GM12878 (cell line): ENCODE data around the gene PARP16.

Experiments
- CBFB ChIP-seq: IDR thresholded peaks from 2 replicates; pipeline ENCODE4 v1.6.1; 2016; ENCODE audit warnings: antibody characterized with exemption, low read depth
- CEBPB ChIP-seq, 2 experiments: fragments of 150-350 bp in 1 of 2; IDR thresholded peaks; 2 replicates each; pipeline ENCODE4 v1.6.1; 2012 to 2014; ENCODE audit warnings: low read depth in 2 of 2, low read length in 2 of 2, borderline replicate concordance in 1 of 2, inconsistent platforms in 1 of 2
- RELA ChIP-seq: fragments of 450-650 bp; IDR thresholded peaks from 2 replicates; pipeline ENCODE4 v1.8.0; 2014; ENCODE audit warnings: borderline replicate concordance; ENCODE audit not compliant: partially characterized antibody
- TF ChIP-seq, protein P1 (sequence below), 3 experiments: IDR thresholded peaks in 2 of 3; conservative IDR thresholded peaks in 1 of 3; 2 replicates each; pipeline ENCODE4 v1.5.1; 2011; ENCODE audit warnings: low read depth in 3 of 3, low read length in 3 of 3, mild to moderate bottlenecking in 3 of 3, control low read depth in 2 of 3, moderate library complexity in 2 of 3, inconsistent platforms in 1 of 3, mixed read lengths in 1 of 3; ENCODE audit not compliant: control insufficient read depth in 2 of 3, insufficient read depth in 1 of 3; ENCODE audit errors: extremely low read depth in 1 of 3
- TF ChIP-seq, protein P2 (sequence below): fragments of 450-650 bp; formaldehyde crosslinking; IDR thresholded peaks from 2 replicates; pipeline ENCODE4 v1.5.0; 2022; ENCODE audit warnings: mild to moderate bottlenecking, missing genetic modification characterization
- TF ChIP-seq, protein P3 (sequence below): IDR thresholded peaks from 2 replicates; pipeline ENCODE4 v1.6.1; 2011; ENCODE audit warnings: borderline replicate concordance, low read depth, mild to moderate bottlenecking, moderate library complexity, mixed read lengths, low read length; ENCODE audit not compliant: insufficient read depth; ENCODE audit errors: extremely low read length

DNA sequence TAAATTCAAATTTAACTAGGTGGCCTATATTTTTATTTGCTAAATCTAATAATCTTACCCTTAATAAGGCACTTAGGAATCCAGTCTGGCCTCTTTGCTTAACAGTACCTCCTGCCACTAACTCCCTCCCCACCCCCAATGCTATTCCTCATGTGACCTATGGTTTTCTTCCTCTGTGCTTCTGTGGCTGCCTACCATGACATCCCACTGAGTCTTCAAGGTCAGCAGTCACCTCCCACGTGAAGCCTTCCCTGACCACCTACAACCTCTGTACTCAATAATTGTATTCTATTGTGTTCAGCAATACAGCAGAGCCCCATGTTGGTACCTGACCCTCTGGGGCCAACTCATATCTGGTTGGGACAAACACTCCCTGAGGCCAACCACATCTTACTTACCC lies 9.7 kb downstream of the PARP16 start:
- TF ChIP-seq, protein P1, sequence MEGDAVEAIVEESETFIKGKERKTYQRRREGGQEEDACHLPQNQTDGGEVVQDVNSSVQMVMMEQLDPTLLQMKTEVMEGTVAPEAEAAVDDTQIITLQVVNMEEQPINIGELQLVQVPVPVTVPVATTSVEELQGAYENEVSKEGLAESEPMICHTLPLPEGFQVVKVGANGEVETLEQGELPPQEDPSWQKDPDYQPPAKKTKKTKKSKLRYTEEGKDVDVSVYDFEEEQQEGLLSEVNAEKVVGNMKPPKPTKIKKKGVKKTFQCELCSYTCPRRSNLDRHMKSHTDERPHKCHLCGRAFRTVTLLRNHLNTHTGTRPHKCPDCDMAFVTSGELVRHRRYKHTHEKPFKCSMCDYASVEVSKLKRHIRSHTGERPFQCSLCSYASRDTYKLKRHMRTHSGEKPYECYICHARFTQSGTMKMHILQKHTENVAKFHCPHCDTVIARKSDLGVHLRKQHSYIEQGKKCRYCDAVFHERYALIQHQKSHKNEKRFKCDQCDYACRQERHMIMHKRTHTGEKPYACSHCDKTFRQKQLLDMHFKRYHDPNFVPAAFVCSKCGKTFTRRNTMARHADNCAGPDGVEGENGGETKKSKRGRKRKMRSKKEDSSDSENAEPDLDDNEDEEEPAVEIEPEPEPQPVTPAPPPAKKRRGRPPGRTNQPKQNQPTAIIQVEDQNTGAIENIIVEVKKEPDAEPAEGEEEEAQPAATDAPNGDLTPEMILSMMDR (IDR thresholded peaks at IDR 0.05 in 2 of 3, conservative IDR thresholded peaks at IDR 0.05 in 1 of 3; ENCODE audit: control insufficient read depth in 2 of 3, extremely low read depth in 1 of 3, insufficient read depth in 1 of 3, low read depth in 3 of 3, low read length in 3 of 3): no peak
- TF ChIP-seq, protein P2, sequence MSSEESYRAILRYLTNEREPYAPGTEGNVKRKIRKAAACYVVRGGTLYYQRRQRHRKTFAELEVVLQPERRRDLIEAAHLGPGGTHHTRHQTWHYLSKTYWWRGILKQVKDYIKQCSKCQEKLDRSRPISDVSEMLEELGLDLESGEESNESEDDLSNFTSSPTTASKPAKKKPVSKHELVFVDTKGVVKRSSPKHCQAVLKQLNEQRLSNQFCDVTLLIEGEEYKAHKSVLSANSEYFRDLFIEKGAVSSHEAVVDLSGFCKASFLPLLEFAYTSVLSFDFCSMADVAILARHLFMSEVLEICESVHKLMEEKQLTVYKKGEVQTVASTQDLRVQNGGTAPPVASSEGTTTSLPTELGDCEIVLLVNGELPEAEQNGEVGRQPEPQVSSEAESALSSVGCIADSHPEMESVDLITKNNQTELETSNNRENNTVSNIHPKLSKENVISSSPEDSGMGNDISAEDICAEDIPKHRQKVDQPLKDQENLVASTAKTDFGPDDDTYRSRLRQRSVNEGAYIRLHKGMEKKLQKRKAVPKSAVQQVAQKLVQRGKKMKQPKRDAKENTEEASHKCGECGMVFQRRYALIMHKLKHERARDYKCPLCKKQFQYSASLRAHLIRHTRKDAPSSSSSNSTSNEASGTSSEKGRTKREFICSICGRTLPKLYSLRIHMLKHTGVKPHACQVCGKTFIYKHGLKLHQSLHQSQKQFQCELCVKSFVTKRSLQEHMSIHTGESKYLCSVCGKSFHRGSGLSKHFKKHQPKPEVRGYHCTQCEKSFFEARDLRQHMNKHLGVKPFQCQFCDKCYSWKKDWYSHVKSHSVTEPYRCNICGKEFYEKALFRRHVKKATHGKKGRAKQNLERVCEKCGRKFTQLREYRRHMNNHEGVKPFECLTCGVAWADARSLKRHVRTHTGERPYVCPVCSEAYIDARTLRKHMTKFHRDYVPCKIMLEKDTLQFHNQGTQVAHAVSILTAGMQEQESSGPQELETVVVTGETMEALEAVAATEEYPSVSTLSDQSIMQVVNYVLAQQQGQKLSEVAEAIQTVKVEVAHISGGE: no peak
- TF ChIP-seq CBFB (no peak), CEBPB (IDR thresholded peaks at IDR 0.05; ENCODE audit: borderline replicate concordance in 1 of 2, low read depth in 2 of 2, low read length in 2 of 2) (no peak), RELA (no peak)
- TF ChIP-seq, protein P3, sequence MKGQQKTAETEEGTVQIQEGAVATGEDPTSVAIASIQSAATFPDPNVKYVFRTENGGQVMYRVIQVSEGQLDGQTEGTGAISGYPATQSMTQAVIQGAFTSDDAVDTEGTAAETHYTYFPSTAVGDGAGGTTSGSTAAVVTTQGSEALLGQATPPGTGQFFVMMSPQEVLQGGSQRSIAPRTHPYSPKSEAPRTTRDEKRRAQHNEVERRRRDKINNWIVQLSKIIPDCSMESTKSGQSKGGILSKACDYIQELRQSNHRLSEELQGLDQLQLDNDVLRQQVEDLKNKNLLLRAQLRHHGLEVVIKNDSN: no peak
